ENCODE data around the gene RUNX2.

GRCh38 chr6:45500924-45501816 is 173.0 kb downstream of the RUNX2 start:
- TF ChIP-seq REST (IDR thresholded peaks at IDR 0.05; ENCODE audit: borderline replicate concordance) (no peak), CTCF (IDR thresholded peaks at IDR 0.05; ENCODE audit: poor library complexity, severe bottlenecking) (no peak), TAF1 (IDR thresholded peaks at IDR 0.05; ENCODE audit: low read depth) (no peak)
